Neuronal stem cell (in vitro differentiated cells): ENCODE results near the gene CNIH2.

Experiments used
- DNase-seq: peaks from one replicate; pipeline ENCODE4 v3.0.0-alpha.2; 2013; ENCODE audit warnings: low spot score
- H2AFZ ChIP-seq: one replicate; pipeline ENCODE4 v1.6.1; 2013; ENCODE audit warnings: mild to moderate bottlenecking, low read length, inconsistent platforms
- H2AK5ac ChIP-seq: 2 replicates; pipeline ENCODE4 v1.6.1; 2013; ENCODE audit warnings: low read depth, mild to moderate bottlenecking, inconsistent platforms, low read length, moderate library complexity, mixed read lengths
- H2BK120ac ChIP-seq: 2 replicates; pipeline ENCODE4 v1.6.1; 2013; ENCODE audit warnings: low read depth, mild to moderate bottlenecking, inconsistent platforms, low read length, moderate library complexity, mixed read lengths
- H2BK12ac ChIP-seq: one replicate; pipeline ENCODE4 v1.6.1; 2013; ENCODE audit warnings: low read length, inconsistent platforms
- H2BK15ac ChIP-seq: 2 replicates; pipeline ENCODE4 v1.6.1; 2013; ENCODE audit warnings: mild to moderate bottlenecking, low read length, inconsistent platforms, mixed read lengths
- H2BK5ac ChIP-seq: one replicate; pipeline ENCODE4 v1.6.1; 2013; ENCODE audit warnings: inconsistent platforms, mild to moderate bottlenecking, low read length, moderate library complexity
- H3K14ac ChIP-seq: one replicate; pipeline ENCODE4 v1.6.1; 2013; ENCODE audit warnings: low read length, inconsistent platforms
- H3K18ac ChIP-seq: 2 replicates; pipeline ENCODE4 v1.6.1; 2013; ENCODE audit warnings: low read length, inconsistent platforms
- H3K23ac ChIP-seq: 2 replicates; pipeline ENCODE4 v1.6.1; 2013; ENCODE audit warnings: low read depth, mild to moderate bottlenecking, mixed read lengths, low read length, inconsistent platforms; ENCODE audit not compliant: poor library complexity
- H3K27ac ChIP-seq: replicated peaks from 3 replicates; pipeline ENCODE4 v1.5.1; 2013; ENCODE audit warnings: low read length, inconsistent platforms
- H3K27me3 ChIP-seq, 3 experiments: 2 replicates each; pipeline ENCODE4 v1.6.1; 2013; ENCODE audit warnings: low read length in 3 of 3, mild to moderate bottlenecking in 2 of 3, inconsistent platforms in 1 of 3, low read depth in 1 of 3, mixed read lengths in 1 of 3, moderate library complexity in 1 of 3; ENCODE audit not compliant: control insufficient read depth in 3 of 3, insufficient read depth in 3 of 3
- H3K36me3 ChIP-seq, 2 donors: replicated peaks in 1 of 2; 2 replicates each; pipeline ENCODE4 v1.6.1; 2013; ENCODE audit warnings: low read length in 2 of 2; ENCODE audit not compliant: control insufficient read depth in 2 of 2, insufficient read depth in 2 of 2
- H3K4ac ChIP-seq: 2 replicates; pipeline ENCODE4 v1.6.1; 2013; ENCODE audit warnings: inconsistent platforms, mild to moderate bottlenecking, low read length, moderate library complexity
- H3K4me1 ChIP-seq, 2 donors: 1 replicate in 1 of 2; 2 replicates in 1 of 2; pipeline ENCODE4 v1.6.1; 2013; ENCODE audit warnings: low read length in 2 of 2, low read depth in 1 of 2; ENCODE audit not compliant: control insufficient read depth in 2 of 2, insufficient read depth in 1 of 2
- H3K4me2 ChIP-seq: one replicate; pipeline ENCODE4 v1.6.1; 2013; ENCODE audit warnings: mild to moderate bottlenecking, low read length, inconsistent platforms; ENCODE audit not compliant: insufficient read depth, poor library complexity, severe bottlenecking
- H3K4me3 ChIP-seq, 2 donors: 2 replicates each; pipeline ENCODE4 v1.5.1; 2013; ENCODE audit warnings: low read length in 2 of 2, mild to moderate bottlenecking in 2 of 2, inconsistent platforms in 1 of 2, moderate library complexity in 1 of 2
- H3K79me1 ChIP-seq: one replicate; pipeline ENCODE4 v1.6.1; 2013; ENCODE audit warnings: low read depth, mild to moderate bottlenecking, inconsistent platforms, low read length, moderate library complexity
- H3K9ac ChIP-seq: one replicate; pipeline ENCODE4 v1.6.1; 2013; ENCODE audit warnings: mild to moderate bottlenecking, low read depth, low read length, inconsistent platforms; ENCODE audit not compliant: poor library complexity
- H3K9me3 ChIP-seq, 2 donors: replicated peaks in 1 of 2; 2 replicates each; pipeline versions ENCODE3 to v1.6.1; 2013; ENCODE audit warnings: low read length in 2 of 2, mild to moderate bottlenecking in 2 of 2, inconsistent platforms in 1 of 2, low read depth in 1 of 2, mixed read lengths in 1 of 2, moderate library complexity in 1 of 2; ENCODE audit not compliant: control insufficient read depth in 2 of 2, insufficient read depth in 1 of 2
- H4K8ac ChIP-seq: one replicate; pipeline ENCODE4 v1.6.1; 2013; ENCODE audit warnings: low read depth, mild to moderate bottlenecking, inconsistent platforms, low read length, moderate library complexity
- H4K91ac ChIP-seq: one replicate; pipeline ENCODE4 v1.6.1; 2013; ENCODE audit warnings: low read length, low read depth, mild to moderate bottlenecking, inconsistent platforms; ENCODE audit not compliant: poor library complexity
- WGBS, 2 donors: extraction: QIAGEN DNeasy Blood & Tissue Kit; methylation state at CpG; one replicate each; pipeline ENCODE4 v1.1.7; 2013; ENCODE audit warnings: missing lambda C conversion rate in 2 of 2, mixed read lengths in 1 of 2; ENCODE audit not compliant: insufficient read length in 2 of 2, insufficient replicate concordance in 1 of 2; ENCODE audit errors: extremely low coverage in 2 of 2; 5-methylcytosine and 5-hydroxymethylcytosine counted together

CNIH2 gene

GRCh38 chr11:66264383-66264782 lies 13.6 kb upstream of the CNIH2 start:
- Histone ChIP-seq H3K36me3 (peaks cover 65 to 70% of the 10 kb centered on the region in 2 donors), H3K4me1 (peaks cover 4 to 6% of the 10 kb centered on the region in 2 donors), H2BK12ac (no peak overlapping the region), H3K23ac (no peak overlapping the region), H3K9ac (peak overlapping the region; percentile 45), H3K27me3 (peaks cover 0 to 2% (median 0%) of the 10 kb centered on the region in 3 experiments), H3K79me1 (peaks cover 6% of the 10 kb centered on the region), H3K4ac (no peak overlapping the region), H3K14ac (no peak overlapping the region), H2BK120ac (no peak overlapping the region), H3K4me2 (no peak overlapping the region), H2AFZ (no peak overlapping the region), H3K9me3 (peaks cover 0 to 2% of the 10 kb centered on the region in 2 donors), H2AK5ac (no peak overlapping the region), H3K4me3 (no peak overlapping the region), H4K8ac (no peak overlapping the region), H2BK5ac (no peak overlapping the region), H2BK15ac (no peak overlapping the region), H3K18ac (no peak overlapping the region), H4K91ac (no peak overlapping the region), H3K27ac (no peak overlapping the region)
- no peak for DNase-seq
- no CpG with 5 or more reads among the region's 8 CpGs for WGBS, 2 donors

GRCh38 chr11:66264914-66265313 lies 13.1 kb upstream of the CNIH2 start:
- no peak for DNase-seq
- Histone ChIP-seq H2BK5ac (no peak overlapping the region), H2AFZ (no peak overlapping the region), H3K18ac (no peak overlapping the region), H3K9ac (no peak overlapping the region), H2BK120ac (no peak overlapping the region), H3K27me3 (peaks cover 0 to 2% (median 0%) of the 10 kb centered on the region in 3 experiments), H3K4me1 (peaks cover 6% of the 10 kb centered on the region in 2 donors), H2BK15ac (no peak overlapping the region), H2AK5ac (no peak overlapping the region), H3K4ac (no peak overlapping the region), H3K79me1 (peaks cover 6% of the 10 kb centered on the region), H2BK12ac (no peak overlapping the region), H3K4me2 (no peak overlapping the region), H3K9me3 (peaks cover 0 to 2% of the 10 kb centered on the region in 2 donors), H3K36me3 (peaks cover 60 to 66% of the 10 kb centered on the region in 2 donors), H3K27ac (no peak overlapping the region), H3K23ac (no peak overlapping the region), H3K14ac (no peak overlapping the region), H3K4me3 (no peak overlapping the region), H4K8ac (no peak overlapping the region), H4K91ac (no peak overlapping the region)
- no CpG with 5 or more reads among the region's 12 CpGs for WGBS, 2 donors

- Histone ChIP-seq H3K27me3 (no peaks in the 10 kb centered on the region), H3K36me3 (peaks cover 58 to 68% of the 10 kb centered on the region in 2 donors), H3K27ac (no peak overlapping the region), H2AFZ (no peak overlapping the region), H2BK12ac (no peak overlapping the region), H3K79me1 (peaks cover 11% of the 10 kb centered on the region), H3K14ac (no peak overlapping the region), H2BK5ac (peak overlapping the region; percentile 66), H4K8ac (no peak overlapping the region), H2BK120ac (no peak overlapping the region), H4K91ac (no peak overlapping the region), H3K9ac (peak overlapping the region; percentile 44), H2AK5ac (no peak overlapping the region), H3K4me2 (no peak overlapping the region), H3K23ac (no peak overlapping the region), H3K18ac (no peak overlapping the region), H3K4me1 (peaks cover 6% of the 10 kb centered on the region in 2 donors), H3K4me3 (no peak overlapping the region), H3K9me3 (no peaks in the 10 kb centered on the region), H3K4ac (no peak overlapping the region), H2BK15ac (no peak overlapping the region)
- no CpG with 5 or more reads among the region's 26 CpGs for WGBS, 2 donors
- DNase-seq, result no peak
Measured at GRCh38 chr11:66265531-66266377, 12.2 kb upstream of the CNIH2 start.

- Histone ChIP-seq H3K4me3 (peak overlapping the region; percentile 12 to 87), H4K8ac (peak overlapping the region; percentile 65), H3K14ac (peak overlapping the region; percentile 14), H3K79me1 (peaks cover 11% of the 10 kb centered on the region), H2AFZ (no peak overlapping the region), H2BK15ac (peak overlapping the region; percentile 83), H2BK120ac (no peak overlapping the region), H3K27ac (no peak overlapping the region), H2AK5ac (peak overlapping the region; percentile 47), H4K91ac (no peak overlapping the region), H3K18ac (peak overlapping the region; percentile 48), H2BK12ac (peak overlapping the region; percentile 1), H3K4me1 (peaks cover 6% of the 10 kb centered on the region in 2 donors), H3K23ac (peak overlapping the region; percentile 73), H3K4ac (no peak overlapping the region), H3K9me3 (no peaks in the 10 kb centered on the region), H3K36me3 (peaks cover 51 to 64% of the 10 kb centered on the region in 2 donors), H2BK5ac (no peak overlapping the region), H3K4me2 (no peak overlapping the region), H3K27me3 (no peaks in the 10 kb centered on the region), H3K9ac (peak overlapping the region; percentile 64)
- WGBS, 2 donors, result no CpG with 5 or more reads among the region's 20 CpGs
- no peak for DNase-seq
Measured at GRCh38 chr11:66266378-66267038, 11.5 kb upstream of the CNIH2 start.
